Astrocyte of the spinal cord (primary cell): ENCODE data around the gene CTNNA2.

Experiments used
- DNase-seq: peaks from one replicate; pipeline ENCODE4 v3.0.0; 2011; ENCODE audit warnings: low read depth, low spot score
- H3K4me3 ChIP-seq: 2 replicates; pipeline ENCODE4 v1.5.1; 2011; ENCODE audit warnings: low read depth, mild to moderate bottlenecking, low read length, moderate library complexity
- CTCF ChIP-seq: IDR thresholded peaks from 2 replicates; pipeline ENCODE4 v1.5.1; 2012; ENCODE audit warnings: low read depth, mild to moderate bottlenecking, low read length, inconsistent platforms
- in situ Hi-C: cut with HindIII; loops from 2 replicates; pipeline ENCODE4 v1.10.0; 2017; ENCODE audit warnings: low sequenced_read_pairs

CTNNA2 gene

DNA sequence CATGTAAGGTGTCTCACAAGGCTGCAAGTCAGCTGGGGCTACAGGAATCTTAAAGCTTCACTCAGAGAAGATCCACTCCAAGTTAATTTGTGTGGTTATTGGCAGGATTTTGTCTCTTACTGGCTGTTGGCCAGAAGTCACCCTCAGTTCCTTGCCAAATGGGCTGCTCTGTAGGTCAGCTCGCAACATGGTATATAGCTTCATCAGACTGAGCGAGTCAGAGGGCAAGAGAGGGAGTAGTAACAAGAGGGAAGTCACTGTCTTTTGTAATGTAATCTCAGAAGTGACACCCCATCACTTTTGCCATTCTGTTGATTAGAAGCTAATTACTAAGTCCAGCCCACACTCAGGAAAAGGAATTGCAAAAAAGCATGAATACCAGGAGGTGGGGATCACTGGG, 672.2 kb downstream of the CTNNA2 start:
- DNase-seq: no peak
- TF ChIP-seq CTCF: no peak
- in situ Hi-C loops: no loop called here
- no peak overlapping the region for H3K4me3 ChIP-seq

DNA sequence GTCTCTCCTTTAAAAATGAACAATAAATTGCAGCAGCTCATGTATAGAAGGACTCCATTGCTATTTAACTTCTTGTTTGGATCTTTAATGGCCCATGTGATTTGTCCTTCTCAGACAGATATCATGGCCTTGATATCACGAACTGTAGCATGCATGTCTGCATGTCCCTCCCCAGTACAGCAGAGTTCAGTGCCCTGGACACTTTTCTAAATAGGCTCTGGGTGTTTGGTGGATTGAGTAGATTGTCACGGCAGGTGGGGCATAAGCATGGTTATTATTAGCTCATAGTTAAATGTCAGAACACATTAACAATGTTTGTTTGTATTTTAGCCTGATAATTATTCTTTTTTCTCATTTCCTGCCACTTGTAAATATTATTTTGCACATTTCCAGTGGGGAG, 673.4 kb downstream of the CTNNA2 start:
- no peak for TF ChIP-seq CTCF
- in situ Hi-C loops: no loop called here
- no peak overlapping the region for H3K4me3 ChIP-seq
- no peak for DNase-seq

DNA sequence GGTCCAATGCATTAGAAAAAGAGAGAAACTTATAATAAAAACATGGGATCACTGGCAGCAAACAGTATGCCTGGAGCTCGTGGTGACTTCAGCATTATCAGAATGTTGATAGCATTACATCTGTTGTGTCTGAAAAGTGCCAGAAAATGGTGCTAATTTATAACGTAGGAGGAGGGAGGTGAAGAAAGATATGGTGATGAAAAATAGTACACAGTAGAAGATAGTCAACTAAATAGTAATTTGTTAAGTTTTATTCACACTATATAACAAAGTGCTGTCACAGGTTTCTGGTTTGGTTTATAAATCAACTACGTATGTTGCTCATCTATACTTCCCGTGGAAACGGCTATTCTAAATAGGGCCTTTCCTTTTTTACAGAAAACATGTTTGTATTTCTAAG, 674.3 kb downstream of the CTNNA2 start:
- no peak for TF ChIP-seq CTCF
- no peak overlapping the region for H3K4me3 ChIP-seq
- in situ Hi-C loops: no loop called here
- DNase-seq: no peak

- no peak for TF ChIP-seq CTCF
- no peak overlapping the region for H3K4me3 ChIP-seq
- in situ Hi-C loops: no loop called here
- no peak for DNase-seq
Measured at GRCh38 chr2:80190166-80190565, 677.3 kb downstream of the CTNNA2 start.

GRCh38 chr2:80193566-80193965, 680.7 kb downstream of the CTNNA2 start:
- H3K4me3 ChIP-seq: no peak overlapping the region
- no peak for TF ChIP-seq CTCF
- in situ Hi-C loops: no loop called here
- no peak for DNase-seq

- in situ Hi-C loops: no loop called here
- TF ChIP-seq CTCF: no peak
- no peak for DNase-seq
- no peak overlapping the region for H3K4me3 ChIP-seq
Measured at GRCh38 chr2:80195034-80195433, 682.2 kb downstream of the CTNNA2 start.

DNA sequence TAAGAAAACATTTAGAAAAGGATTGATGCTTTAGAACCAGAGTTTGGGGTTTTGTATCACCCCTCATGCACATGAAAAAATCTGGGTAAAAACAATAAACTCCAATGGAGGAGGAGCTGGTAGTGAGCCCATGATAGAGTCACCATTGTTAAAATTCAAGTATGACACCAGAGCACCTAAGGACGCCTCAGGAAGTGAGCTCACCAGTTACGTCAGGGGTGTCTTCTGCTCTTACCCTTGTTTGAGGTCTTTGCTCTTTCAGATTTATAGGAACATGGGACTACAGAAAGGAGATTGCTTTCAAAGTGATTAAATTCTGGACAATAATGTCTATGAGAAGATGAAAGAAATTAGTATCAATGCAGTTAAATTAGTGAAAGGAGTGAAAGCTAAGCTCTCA, 685.2 kb downstream of the CTNNA2 start:
- no peak overlapping the region for H3K4me3 ChIP-seq
- DNase-seq: no peak
- in situ Hi-C loops: no loop called here
- TF ChIP-seq CTCF: no peak
